DOHH2 (cell line): Measurements from ENCODE around the gene PRMT7.

Experiments used
- H3F3A ChIP-seq: fragments of 200-600 bp; sonication (generic), shearing (Covaris generic); 2 replicates; pipeline ENCODE4 v1.6.0; 2016; ENCODE audit warnings: antibody characterized with exemption, mild to moderate bottlenecking; ENCODE audit not compliant: control insufficient read depth, insufficient read depth
- H3K27ac ChIP-seq: fragments of 200-600 bp; sonication (generic); 2 replicates; pipeline ENCODE4 v1.5.1; 2014; ENCODE audit warnings: low read depth, mild to moderate bottlenecking, low read length, moderate library complexity
- H3K27me3 ChIP-seq: fragments of 200-600 bp; sonication (generic); 2 replicates; pipeline ENCODE4 v1.6.1; 2014; ENCODE audit warnings: mild to moderate bottlenecking, low read length, mixed read lengths; ENCODE audit not compliant: control insufficient read depth
- H3K36me3 ChIP-seq: fragments of 200-600 bp; sonication (generic); 2 replicates; pipeline ENCODE4 v1.6.1; 2014; ENCODE audit warnings: mild to moderate bottlenecking, low read length, moderate library complexity, mixed read lengths; ENCODE audit not compliant: control insufficient read depth
- H3K4me1 ChIP-seq: fragments of 200-600 bp; sonication (generic); 2 replicates; pipeline ENCODE4 v1.6.1; 2014; ENCODE audit warnings: mild to moderate bottlenecking, low read length, mixed read lengths; ENCODE audit not compliant: control insufficient read depth
- H3K4me2 ChIP-seq: fragments of 200-600 bp; sonication (generic); 2 replicates; pipeline ENCODE4 v1.6.0; 2014; ENCODE audit warnings: mild to moderate bottlenecking, low read length, moderate library complexity
- H3K4me3 ChIP-seq: fragments of 200-600 bp; sonication (generic); 2 replicates; pipeline ENCODE4 v1.5.1; 2014; ENCODE audit warnings: mild to moderate bottlenecking, low read length, mixed read lengths
- H3K79me2 ChIP-seq: fragments of 200-600 bp; sonication (generic); 2 replicates; pipeline ENCODE4 v1.6.1; 2014; ENCODE audit warnings: mild to moderate bottlenecking, low read length, mixed read lengths; ENCODE audit not compliant: control insufficient read depth
- H3K9me2 ChIP-seq: fragments of 200-600 bp; sonication (generic); replicated peaks from 2 replicates; pipeline ENCODE4 v1.6.1; 2014; ENCODE audit warnings: mild to moderate bottlenecking, low read length, mixed read lengths; ENCODE audit not compliant: control insufficient read depth
- H3K9me3 ChIP-seq: fragments of 200-600 bp; sonication (generic); 2 replicates; pipeline ENCODE4 v1.6.1; 2014; ENCODE audit warnings: antibody characterized with exemption, low read length, mixed read lengths; ENCODE audit not compliant: control insufficient read depth, insufficient read depth
- H4K20me1 ChIP-seq: fragments of 200-600 bp; sonication (generic); 2 replicates; pipeline ENCODE4 v1.6.0; 2014; ENCODE audit warnings: low read depth, mild to moderate bottlenecking, antibody characterized with exemption, low read length, moderate library complexity; ENCODE audit not compliant: control insufficient read depth, insufficient read depth
- CTCF ChIP-seq: fragments of 200-600 bp; sonication (generic); IDR thresholded peaks from one replicate; pipeline ENCODE4 v1.5.1; 2014; ENCODE audit warnings: antibody characterized with exemption, mild to moderate bottlenecking, low read depth, low read length; ENCODE audit not compliant: poor library complexity, severe bottlenecking
- EZH2phosphoT487 ChIP-seq: fragments of 200-600 bp; sonication (generic); IDR thresholded peaks from 2 replicates; pipeline ENCODE4 v1.6.1; 2017; ENCODE audit warnings: borderline replicate concordance, mild to moderate bottlenecking, antibody characterized with exemption, low read length, moderate library complexity, mixed read lengths

PRMT7 gene

DNA sequence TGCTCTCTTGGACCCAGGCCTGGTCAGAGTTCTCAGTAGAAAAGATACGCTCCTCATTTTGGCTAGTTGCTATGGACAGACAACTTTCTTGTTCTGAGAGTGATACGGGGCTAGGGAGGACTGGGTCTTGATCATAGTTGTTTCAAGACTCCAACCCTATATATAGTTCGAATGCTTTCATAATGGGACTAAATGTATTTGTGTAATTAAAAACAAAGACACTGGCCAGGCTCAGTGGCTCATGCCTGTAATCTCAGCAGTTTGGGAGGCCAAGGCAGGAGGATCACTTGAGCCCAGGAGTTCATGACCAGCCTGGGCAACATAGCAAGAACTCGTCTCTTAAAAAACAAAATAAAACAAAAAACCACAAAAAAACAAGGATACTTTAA lies 28.8 kb upstream of the PRMT7 start:
- Histone ChIP-seq H3F3A (peaks cover 31% of the 10 kb centered on the region), H3K27ac (peak overlapping the region; percentile 93), H3K4me1 (peaks cover 75% of the 10 kb centered on the region), H3K36me3 (peaks cover 67% of the 10 kb centered on the region), H3K27me3 (no peaks in the 10 kb centered on the region), H3K9me2 (no peaks in the 10 kb centered on the region), H3K4me3 (peak overlapping the region; percentile 10; the same call in 1 of the 2 replicates), H3K9me3 (no peaks in the 10 kb centered on the region), H3K79me2 (peaks cover 69% of the 10 kb centered on the region), H3K4me2 (peak overlapping the region; percentile 82), H4K20me1 (no peaks in the 10 kb centered on the region)
- TF ChIP-seq EZH2phosphoT487 (no peak), CTCF (no peak)

- peak overlapping the region; percentile 93 for H3K27ac ChIP-seq
Observed at GRCh38 chr16:68283346-68283745, 27.5 kb upstream of the PRMT7 start.

GRCh38 chr16:68283801-68284598 lies 26.8 kb upstream of the PRMT7 start:
- peak overlapping the region; percentile 82 for H3K4me2 ChIP-seq
- H3K9me2 ChIP-seq: no peaks in the 10 kb centered on the region
- H3K79me2 ChIP-seq: peaks cover 80% of the 10 kb centered on the region
- H3K27me3 ChIP-seq: no peaks in the 10 kb centered on the region
- no peaks in the 10 kb centered on the region for H3K9me3 ChIP-seq
- H3K36me3 ChIP-seq: peaks cover 82% of the 10 kb centered on the region
- peaks cover 88% of the 10 kb centered on the region for H3K4me1 ChIP-seq
- H4K20me1 ChIP-seq: no peaks in the 10 kb centered on the region
- TF ChIP-seq EZH2phosphoT487 (no peak), CTCF (no peak)
- peak overlapping the region; percentile 62 for H3K4me3 ChIP-seq
- peak overlapping the region; percentile 93 for H3K27ac ChIP-seq
- H3F3A ChIP-seq: peaks cover 31% of the 10 kb centered on the region

More at GRCh38 chr16:68283346-68283745, 27.5 kb upstream of the PRMT7 start:
- Histone ChIP-seq H3K4me1 (peaks cover 86% of the 10 kb centered on the region), H3K4me3 (peak overlapping the region; percentile 62), H3K36me3 (peaks cover 79% of the 10 kb centered on the region), H3F3A (peaks cover 31% of the 10 kb centered on the region), H3K4me2 (peak overlapping the region; percentile 82), H3K79me2 (peaks cover 80% of the 10 kb centered on the region), H3K27me3 (no peaks in the 10 kb centered on the region), H3K9me3 (no peaks in the 10 kb centered on the region), H4K20me1 (no peaks in the 10 kb centered on the region), H3K9me2 (no peaks in the 10 kb centered on the region)
- no peak for TF ChIP-seq CTCF
- no peak for TF ChIP-seq EZH2phosphoT487
